Dermis microvascular lymphatic vessel endothelial cell (primary cell): ENCODE results near the gene SLC12A3. TPM values are rescaled to one million over a fixed set of nuclear protein-coding genes. Genes with fewer than 3 reads are reported as not detected.

Source experiments
- total RNA-seq: library from RNA; depleted of rRNA; stranded (reverse); fragments of >200 nt; gene quantifications from 2 replicates; pipeline ENCODE4 v1.2.1, GENCODE V29; 2014

Gene SLC12A3
- total RNA-seq, 1 donor from 2014 or later = not detected

Other genes starting within 250 kb of the SLC12A3 start
- gene MT1E, start 239.4 kb upstream of the SLC12A3 start, total RNA-seq = 11.1 and 108 TPM in 2 replicates
- 0.38 and 0.90 TPM in 2 replicates for gene MT1M, start 232.5 kb upstream of the SLC12A3 start, total RNA-seq
- 1.7 TPM in 1 of 2 replicates, not detected in the other for gene MT1A, start 226.5 kb upstream of the SLC12A3 start, total RNA-seq
- not detected in 2 replicates for gene MT1B, start 213.3 kb upstream of the SLC12A3 start, total RNA-seq
- gene MT1F, start 207.2 kb upstream of the SLC12A3 start, total RNA-seq = 0.51 and 0.64 TPM in 2 replicates
- gene MT1G, start 197.1 kb upstream of the SLC12A3 start, total RNA-seq = not detected in 2 replicates
- not detected in 2 replicates for gene MT1H, start 195.4 kb upstream of the SLC12A3 start, total RNA-seq
- gene MT1X, start 182.7 kb upstream of the SLC12A3 start, total RNA-seq = 7.0 and 15.0 TPM in 2 replicates
- gene NUP93, start 135.1 kb upstream of the SLC12A3 start, total RNA-seq = 60.7 and 85.4 TPM in 2 replicates
- 72.9 and 142 TPM in 2 replicates for gene HERPUD1, start 66.9 kb downstream of the SLC12A3 start, total RNA-seq
- gene CETP, start 96.7 kb downstream of the SLC12A3 start, total RNA-seq = 12.3 and 12.8 TPM in 2 replicates
- gene NLRC5, start 124.3 kb downstream of the SLC12A3 start, total RNA-seq = 16.6 and 16.7 TPM in 2 replicates
- gene CPNE2, start 227.4 kb downstream of the SLC12A3 start, total RNA-seq = 54.4 and 61.1 TPM in 2 replicates